Thoracic aorta (tissue), 2 donors: ENCODE results near the gene COL15A1. TPM values are rescaled to one million over a fixed set of nuclear protein-coding genes. Genes with fewer than 3 reads are reported as not detected.

Experiments
- ATAC-seq: fragments of 150-250 bp; one replicate; pipeline ENCODE4 v1.8.0; 2017; ENCODE audit warnings: low read depth; ENCODE audit not compliant: insufficient number of reproducible peaks, low FRiP score
- DNase-seq: peaks from one replicate; pipeline ENCODE4 v3.0.0-alpha.2; 2020; ENCODE audit warnings: low spot score
- H3K27ac ChIP-seq, 2 donors: fragments of 200-600 bp; sonication (generic); 1 replicate in 1 of 2; 2 replicates in 1 of 2; pipeline ENCODE4 v1.5.1; 2016; ENCODE audit warnings: mild to moderate bottlenecking in 2 of 2, moderate library complexity in 2 of 2
- H3K27me3 ChIP-seq: fragments of 200-600 bp; sonication (generic); replicated peaks from 2 replicates; pipeline ENCODE4 v1.6.0; 2016; ENCODE audit warnings: mild to moderate bottlenecking; ENCODE audit not compliant: insufficient read depth
- H3K36me3 ChIP-seq: fragments of 200-600 bp; sonication (generic); one replicate; pipeline ENCODE4 v1.5.1; 2016
- H3K4me1 ChIP-seq, 2 donors: fragments of 200-600 bp; sonication (generic); 1 replicate in 1 of 2; 2 replicates in 1 of 2; pipeline versions ENCODE4 v1.5.1 to v1.6.0; 2016; ENCODE audit warnings: low read depth in 2 of 2, mild to moderate bottlenecking in 1 of 2; ENCODE audit not compliant: control insufficient read depth in 1 of 2
- H3K4me3 ChIP-seq: fragments of 200-600 bp; sonication (generic); 2 replicates; pipeline ENCODE4 v1.5.1; 2016; ENCODE audit warnings: mild to moderate bottlenecking
- H3K9me3 ChIP-seq: fragments of 200-600 bp; sonication (generic); 2 replicates; pipeline ENCODE4 v1.5.1; 2016
- CTCF ChIP-seq: fragments of 200-600 bp; sonication (generic); IDR thresholded peaks from one replicate; pipeline ENCODE4 v1.5.1; 2019; ENCODE audit warnings: antibody characterized with exemption
- total RNA-seq, 2 donors: library from RNA; depleted of rRNA; stranded (reverse); fragments of >200 nt; gene quantifications; one replicate each; pipeline versions ENCODE4 v1.1.0 to v1.2.3, GENCODE V29; 2016

COL15A1 gene
- total RNA-seq, 2 donors from 2014 or later: 23.3 to 70.4 TPM

GRCh38 chr9:98929895-98930341 lies 13.8 kb upstream of the COL15A1 start:
- Histone ChIP-seq H3K9me3 (no peaks in the 10 kb centered on the region), H3K4me3 (no peak overlapping the region), H3K27ac (no peak overlapping the region), H3K27me3 (no peaks in the 10 kb centered on the region), H3K36me3 (no peaks in the 10 kb centered on the region), H3K4me1 (no peaks in the 10 kb centered on the region)
- DNase-seq (no peak), ATAC-seq (no peak)
- no peak for TF ChIP-seq CTCF

GRCh38 chr9:98930792-98931191 lies 12.9 kb upstream of the COL15A1 start:
- Histone ChIP-seq H3K9me3 (no peaks in the 10 kb centered on the region), H3K36me3 (no peaks in the 10 kb centered on the region), H3K4me1 (no peaks in the 10 kb centered on the region), H3K4me3 (no peak overlapping the region), H3K27me3 (no peaks in the 10 kb centered on the region), H3K27ac (no peak overlapping the region)
- ATAC-seq (no peak), DNase-seq (no peak)
- no peak for TF ChIP-seq CTCF

- no peak overlapping the region for H3K27ac ChIP-seq
Observed at GRCh38 chr9:98931600-98932389, 11.9 kb upstream of the COL15A1 start.

GRCh38 chr9:98933185-98933584 lies 10.5 kb upstream of the COL15A1 start:
- Histone ChIP-seq H3K27ac (no peak overlapping the region), H3K4me1 (no peaks in the 10 kb centered on the region), H3K36me3 (no peaks in the 10 kb centered on the region), H3K4me3 (no peak overlapping the region), H3K27me3 (no peaks in the 10 kb centered on the region), H3K9me3 (no peaks in the 10 kb centered on the region)
- no peak for TF ChIP-seq CTCF
- no peak for DNase-seq
- ATAC-seq: no peak

More at GRCh38 chr9:98931600-98932389, 11.9 kb upstream of the COL15A1 start:
- Histone ChIP-seq H3K9me3 (no peaks in the 10 kb centered on the region), H3K4me1 (no peaks in the 10 kb centered on the region), H3K36me3 (no peaks in the 10 kb centered on the region), H3K4me3 (no peak overlapping the region), H3K27me3 (no peaks in the 10 kb centered on the region)
- DNase-seq: no peak
- TF ChIP-seq CTCF: no peak
- no peak for ATAC-seq

- ATAC-seq (no peak), DNase-seq (no peak)
- Histone ChIP-seq H3K4me1 (no peaks in the 10 kb centered on the region), H3K27me3 (no peaks in the 10 kb centered on the region), H3K36me3 (no peaks in the 10 kb centered on the region), H3K9me3 (no peaks in the 10 kb centered on the region), H3K4me3 (no peak overlapping the region), H3K27ac (no peak overlapping the region)
- no peak for TF ChIP-seq CTCF
Observed at GRCh38 chr9:98933890-98934289, 9.8 kb upstream of the COL15A1 start.
